ENCODE measurements around the gene PDGFD. TPM values are rescaled to one million over a fixed set of nuclear protein-coding genes. Genes with fewer than 3 reads are reported as not detected.

The PDGFD gene
- total and polyA plus RNA-seq, 2 donors (not counting 3 experiments of a cell fraction or from before 2014, with no cell fraction given) = 6.3 to 13.1 TPM

DNA sequence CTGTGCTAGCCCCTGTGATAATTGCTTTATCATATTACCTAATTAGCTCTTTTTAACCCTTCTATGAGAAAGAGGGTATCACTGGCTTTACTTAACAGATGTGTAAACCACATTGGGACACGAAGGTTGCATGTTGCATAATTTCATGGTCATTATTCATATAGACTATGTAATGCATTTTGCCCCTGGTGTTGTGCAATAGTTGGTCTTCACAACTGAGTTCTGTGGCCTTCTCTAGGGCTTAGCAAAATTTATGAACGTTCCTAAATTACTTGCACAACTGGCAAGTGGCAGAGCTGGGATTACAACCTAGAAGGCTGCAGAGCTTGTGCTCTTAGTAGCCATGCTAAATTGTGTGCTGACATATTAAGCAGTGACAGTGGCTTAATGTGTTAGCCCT, 34.6 kb upstream of the PDGFD start:
- Histone ChIP-seq H3K27ac (ENCODE audit: insufficient read depth, low read depth, low read length) (no peak overlapping the region), H3K4me1 (ENCODE audit: control insufficient read depth, extremely low read depth, insufficient read depth, low read length) (no peaks in the 10 kb centered on the region), H3K4me3 (replicated peaks in 1 of 3; ENCODE audit: insufficient read depth in 1 of 3, low read depth in 1 of 3, low read length in 3 of 3) (no peak overlapping the region), H4K20me1 (replicated peaks; ENCODE audit: control insufficient read depth, extremely low read depth, insufficient read depth, low read length) (no peaks in the 10 kb centered on the region), H2AFZ (ENCODE audit: low read depth, low read length) (no peak overlapping the region), H3K27me3 (ENCODE audit: control insufficient read depth in 2 of 2, insufficient read depth in 2 of 2, low read length in 2 of 2) (no peaks in the 10 kb centered on the region), H3K9ac (replicated peaks; ENCODE audit: extremely low read depth, insufficient read depth, low read length) (no peak overlapping the region), H3K4me2 (ENCODE audit: insufficient read depth, low read length) (no peak overlapping the region), H3K9me1 (replicated peaks; ENCODE audit: control insufficient read depth, extremely low read depth, insufficient read depth, low read length) (no peaks in the 10 kb centered on the region), H3K79me2 (ENCODE audit: control insufficient read depth, insufficient read depth, low read length) (no peaks in the 10 kb centered on the region), H3K36me3 (ENCODE audit: control insufficient read depth in 2 of 2, extremely low read depth in 1 of 2, insufficient read depth in 2 of 2, low read length in 2 of 2) (no peaks in the 10 kb centered on the region), H3K9me3 (replicated peaks; ENCODE audit: control insufficient read depth, insufficient read depth, low read length) (no peaks in the 10 kb centered on the region)
- intact Hi-C loops (cut with micrococcal nuclease) (no loop called here), dilution Hi-C loops (cut with MboI; ENCODE audit: extremely low pct_ligation_motif_present, low sequenced_read_pairs) (no loop called here)
- no TSS peak for BruUV-seq (replicated peaks)
- DNase-seq (ENCODE audit: low read depth, low spot score) (no peak), FAIRE-seq (no peak)
- ChIA-PET POLR2A (no interaction called here), CTCF (interaction anchor here (1.4 kb wide), 1 partner anchor 10 kb away, joined by 3 read pairs; no protein-coding TSS in a partner anchor)
- TF ChIP-seq POLR2AphosphoS5 (IDR thresholded peaks at IDR 0.05; ENCODE audit: insufficient read depth, low read depth, low read length) (no peak), MYC (IDR thresholded peaks at IDR 0.05; ENCODE audit: low read depth, low read length) (no peak), MAX (IDR thresholded peaks at IDR 0.05; ENCODE audit: insufficient read depth, insufficient read length) (no peak), POLR2A (IDR thresholded peaks at IDR 0.05; ENCODE audit: low read depth, low read length) (no peak), JUN (IDR thresholded peaks at IDR 0.05; ENCODE audit: borderline replicate concordance, insufficient read depth, insufficient read length, low read depth) (no peak), FOS (IDR thresholded peaks at IDR 0.05; ENCODE audit: borderline replicate concordance, insufficient read depth, low read length) (no peak), EZH2 (IDR thresholded peaks at IDR 0.05; ENCODE audit: borderline replicate concordance, low read depth, low read length, severe bottlenecking) (no peak), GATA2 (IDR thresholded peaks at IDR 0.05; ENCODE audit: insufficient read depth, insufficient read length, low read depth, low read length) (no peak)
- TF ChIP-seq, protein P1, sequence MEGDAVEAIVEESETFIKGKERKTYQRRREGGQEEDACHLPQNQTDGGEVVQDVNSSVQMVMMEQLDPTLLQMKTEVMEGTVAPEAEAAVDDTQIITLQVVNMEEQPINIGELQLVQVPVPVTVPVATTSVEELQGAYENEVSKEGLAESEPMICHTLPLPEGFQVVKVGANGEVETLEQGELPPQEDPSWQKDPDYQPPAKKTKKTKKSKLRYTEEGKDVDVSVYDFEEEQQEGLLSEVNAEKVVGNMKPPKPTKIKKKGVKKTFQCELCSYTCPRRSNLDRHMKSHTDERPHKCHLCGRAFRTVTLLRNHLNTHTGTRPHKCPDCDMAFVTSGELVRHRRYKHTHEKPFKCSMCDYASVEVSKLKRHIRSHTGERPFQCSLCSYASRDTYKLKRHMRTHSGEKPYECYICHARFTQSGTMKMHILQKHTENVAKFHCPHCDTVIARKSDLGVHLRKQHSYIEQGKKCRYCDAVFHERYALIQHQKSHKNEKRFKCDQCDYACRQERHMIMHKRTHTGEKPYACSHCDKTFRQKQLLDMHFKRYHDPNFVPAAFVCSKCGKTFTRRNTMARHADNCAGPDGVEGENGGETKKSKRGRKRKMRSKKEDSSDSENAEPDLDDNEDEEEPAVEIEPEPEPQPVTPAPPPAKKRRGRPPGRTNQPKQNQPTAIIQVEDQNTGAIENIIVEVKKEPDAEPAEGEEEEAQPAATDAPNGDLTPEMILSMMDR (IDR thresholded peaks at IDR 0.05; ENCODE audit: extremely low read depth in 1 of 2, insufficient read depth in 1 of 2, low read depth in 1 of 2, low read length in 2 of 2) = no peak

All from endothelial cell of umbilical vein (primary cell).